GM21717 (cell line): Measurements from ENCODE around the gene PCDHA8.
"Not testable (repeated sequence)": the region's sequence is repeated elsewhere in the genome, so short reads cannot be mapped to it uniquely, and the experiment has no call there.

Experiments
- ATAC-seq: cut with Tn5 transposase; IDR thresholded peaks from one replicate; pipeline ENCODE4 v1.9.1; 2021; ENCODE audit warnings: mild to moderate bottlenecking, moderate library complexity; ENCODE audit not compliant: unreplicated experiment

PCDHA8 gene

GRCh38 chr5:140840978-140841962, at the start of gene PCDHA8:
Gene PCDHA8, plus strand, starts transcription at chr5:140841187. Its CDS starts 135 bp downstream, at chr5:140841322.
- ATAC-seq: no peak

- ATAC-seq: no peak
Observed at GRCh38 chr5:140794595-140795258, 46.3 kb upstream of the PCDHA8 start, which contains the start of gene PCDHA2. Gene PCDHA2, plus strand, starts transcription at chr5:140794852.

- no peak for ATAC-seq
Observed at GRCh38 chr5:140795259-140795641, 45.7 kb upstream of the PCDHA8 start.

- not testable (repeated sequence) for ATAC-seq
Observed at GRCh38 chr5:140796072-140796717, 44.8 kb upstream of the PCDHA8 start.

GRCh38 chr5:140796718-140797095, 44.3 kb upstream of the PCDHA8 start:
- ATAC-seq: no peak

GRCh38 chr5:140800816-140801493, 40.0 kb upstream of the PCDHA8 start, which contains the start of gene PCDHA3:
Gene PCDHA3, plus strand, starts transcription at chr5:140801057.
- ATAC-seq: no peak

GRCh38 chr5:140801494-140801841, 39.5 kb upstream of the PCDHA8 start:
- no peak for ATAC-seq

- not testable (repeated sequence) for ATAC-seq
Observed at GRCh38 chr5:140802381-140802780, 38.6 kb upstream of the PCDHA8 start.

- ATAC-seq: no peak
Observed at GRCh38 chr5:140802781-140803271, 38.2 kb upstream of the PCDHA8 start.

- ATAC-seq: no peak
Observed at GRCh38 chr5:140806834-140807775, 33.9 kb upstream of the PCDHA8 start, which contains the start of gene PCDHA4. Gene PCDHA4, plus strand, starts transcription at chr5:140807068.

GRCh38 chr5:140808241-140808888, 32.6 kb upstream of the PCDHA8 start:
- ATAC-seq: not testable (repeated sequence)

GRCh38 chr5:140808889-140809291, 32.1 kb upstream of the PCDHA8 start:
- ATAC-seq: no peak

- no peak for ATAC-seq
Observed at GRCh38 chr5:140821375-140822280, 19.4 kb upstream of the PCDHA8 start, which contains the start of gene PCDHA5. Gene PCDHA5, plus strand, starts transcription at chr5:140821613.

GRCh38 chr5:140822281-140822629, 18.7 kb upstream of the PCDHA8 start:
- ATAC-seq: no peak

- ATAC-seq: not testable (repeated sequence)
Observed at GRCh38 chr5:140822969-140823368, 18.0 kb upstream of the PCDHA8 start.

GRCh38 chr5:140823475-140823874, 17.5 kb upstream of the PCDHA8 start:
- ATAC-seq: no peak

GRCh38 chr5:140827704-140828361, 13.2 kb upstream of the PCDHA8 start, which contains the start of gene PCDHA6:
Gene PCDHA6, plus strand, starts transcription at chr5:140827960. Its CDS starts 132 bp downstream, at chr5:140828092.
- ATAC-seq: no peak
